OCI-LY1 (cell line): ENCODE data around the gene B3GALNT1.

Experiments used
- H2AFZ ChIP-seq: fragments of 200-600 bp; sonication (generic), shearing (Covaris generic); 2 replicates; pipeline ENCODE4 v1.6.0; 2014; ENCODE audit warnings: antibody characterized with exemption, mild to moderate bottlenecking, low read length
- H3F3A ChIP-seq: fragments of 200-600 bp; sonication (generic), shearing (Covaris generic); 2 replicates; pipeline ENCODE4 v1.6.0; 2014; ENCODE audit warnings: mild to moderate bottlenecking, antibody characterized with exemption, low read length, moderate library complexity; ENCODE audit not compliant: insufficient read depth
- H3K27ac ChIP-seq: fragments of 200-600 bp; sonication (generic); 2 replicates; pipeline ENCODE4 v1.5.1; 2014; ENCODE audit warnings: low read length, mixed run types, mild to moderate bottlenecking, low read depth; ENCODE audit not compliant: poor library complexity, severe bottlenecking
- H3K27me3 ChIP-seq: fragments of 200-600 bp; sonication (generic); 2 replicates; pipeline ENCODE4 v1.6.0; 2014; ENCODE audit warnings: antibody characterized with exemption, mild to moderate bottlenecking, low read length, moderate library complexity; ENCODE audit not compliant: insufficient read depth
- H3K36me3 ChIP-seq: fragments of 200-600 bp; sonication (generic); 2 replicates; pipeline ENCODE4 v1.6.1; 2014; ENCODE audit warnings: mild to moderate bottlenecking, antibody characterized with exemption, low read length, moderate library complexity, mixed read lengths; ENCODE audit not compliant: insufficient read depth
- H3K4me1 ChIP-seq: fragments of 200-600 bp; sonication (generic); 2 replicates; pipeline ENCODE4 v1.5.1; 2014; ENCODE audit warnings: mild to moderate bottlenecking, low read length, moderate library complexity; ENCODE audit not compliant: insufficient read depth, severe bottlenecking
- H3K4me2 ChIP-seq: fragments of 200-600 bp; sonication (generic), shearing (Covaris generic); 2 replicates; pipeline ENCODE4 v1.6.1; 2014; ENCODE audit warnings: low read length
- H3K4me3 ChIP-seq: fragments of 200-600 bp; sonication (generic); 2 replicates; pipeline ENCODE4 v1.5.1; 2014; ENCODE audit warnings: low read length, low read depth, mild to moderate bottlenecking, mixed read lengths; ENCODE audit not compliant: poor library complexity, severe bottlenecking
- H3K79me2 ChIP-seq: fragments of 200-600 bp; shearing (Covaris generic); 2 replicates; pipeline ENCODE4 v1.6.1; 2016; ENCODE audit warnings: mixed run types, low read length, mixed read lengths; ENCODE audit not compliant: insufficient read depth
- H3K9ac ChIP-seq: fragments of 200-600 bp; sonication (generic), shearing (Covaris generic); 2 replicates; pipeline ENCODE4 v1.6.1; 2014; ENCODE audit warnings: mild to moderate bottlenecking, low read length, mixed read lengths
- H3K9me2 ChIP-seq: fragments of 200-600 bp; sonication (generic), shearing (Covaris generic); 2 replicates; pipeline ENCODE4 v1.6.1; 2014; ENCODE audit warnings: low read depth, mild to moderate bottlenecking, low read length, mixed read lengths
- H3K9me3 ChIP-seq: fragments of 200-600 bp; shearing (Covaris generic); 2 replicates; pipeline ENCODE4 v1.6.1; 2014; ENCODE audit warnings: low read length, mixed read lengths
- H4K20me1 ChIP-seq: fragments of 200-600 bp; sonication (generic), shearing (Covaris generic); 2 replicates; pipeline ENCODE4 v1.6.0; 2016; ENCODE audit warnings: mild to moderate bottlenecking, low read length; ENCODE audit not compliant: insufficient read depth
- CTCF ChIP-seq: fragments of 200-600 bp; sonication (generic), shearing (Covaris generic); IDR thresholded peaks from 2 replicates; pipeline ENCODE4 v1.5.1; 2017; ENCODE audit warnings: mild to moderate bottlenecking, antibody characterized with exemption, low read length, moderate library complexity, mixed read lengths
- EZH2 ChIP-seq: fragments of 200-600 bp; sonication (generic), shearing (Covaris generic); IDR thresholded peaks from 2 replicates; pipeline ENCODE4 v1.8.0; 2017; ENCODE audit warnings: borderline replicate concordance, mixed run types, mild to moderate bottlenecking, antibody characterized with exemption, low read length, moderate library complexity, mixed read lengths

B3GALNT1 gene

GRCh38 chr3:161084277-161084676 is 20.9 kb downstream of the B3GALNT1 start:
- Histone ChIP-seq H4K20me1 (no peaks in the 10 kb centered on the region), H3K9ac (no peak overlapping the region), H3K4me1 (no peaks in the 10 kb centered on the region), H3K4me2 (no peak overlapping the region), H2AFZ (no peak overlapping the region), H3K9me2 (no peaks in the 10 kb centered on the region), H3K27me3 (no peaks in the 10 kb centered on the region), H3K9me3 (no peaks in the 10 kb centered on the region), H3F3A (no peaks in the 10 kb centered on the region), H3K27ac (no peak overlapping the region), H3K4me3 (no peak overlapping the region), H3K36me3 (no peaks in the 10 kb centered on the region), H3K79me2 (no peaks in the 10 kb centered on the region)
- TF ChIP-seq EZH2: no peak
- TF ChIP-seq CTCF: no peak

GRCh38 chr3:161083131-161083530 is 22.0 kb downstream of the B3GALNT1 start:
- H3F3A ChIP-seq: no peaks in the 10 kb centered on the region
- H3K4me1 ChIP-seq: no peaks in the 10 kb centered on the region
- H3K9me3 ChIP-seq: no peaks in the 10 kb centered on the region
- no peak overlapping the region for H3K4me3 ChIP-seq
- no peaks in the 10 kb centered on the region for H3K27me3 ChIP-seq
- H3K9ac ChIP-seq: no peak overlapping the region
- no peak overlapping the region for H3K4me2 ChIP-seq
- H4K20me1 ChIP-seq: no peaks in the 10 kb centered on the region
- H3K27ac ChIP-seq: no peak overlapping the region
- no peaks in the 10 kb centered on the region for H3K36me3 ChIP-seq
- H3K79me2 ChIP-seq: no peaks in the 10 kb centered on the region
- no peak for TF ChIP-seq EZH2
- TF ChIP-seq CTCF: no peak
- H3K9me2 ChIP-seq: no peaks in the 10 kb centered on the region
- no peak overlapping the region for H2AFZ ChIP-seq

GRCh38 chr3:161082063-161082462 is 23.1 kb downstream of the B3GALNT1 start:
- Histone ChIP-seq H3K9me3 (no peaks in the 10 kb centered on the region), H3K4me1 (no peaks in the 10 kb centered on the region), H3K9ac (no peak overlapping the region), H3K27ac (no peak overlapping the region), H4K20me1 (no peaks in the 10 kb centered on the region), H3K4me2 (no peak overlapping the region), H3K4me3 (no peak overlapping the region), H3F3A (no peaks in the 10 kb centered on the region), H3K79me2 (no peaks in the 10 kb centered on the region), H3K9me2 (no peaks in the 10 kb centered on the region), H3K27me3 (no peaks in the 10 kb centered on the region), H2AFZ (no peak overlapping the region), H3K36me3 (no peaks in the 10 kb centered on the region)
- no peak for TF ChIP-seq CTCF
- no peak for TF ChIP-seq EZH2
